Endometrial microvascular endothelial cells (primary cell): ENCODE measurements around the gene PRKAR2B. TPM values are rescaled to one million over a fixed set of nuclear protein-coding genes. Genes with fewer than 3 reads are reported as not detected.

Experiments used
- in situ Hi-C: cut with HindIII; loops from 2 replicates; pipeline ENCODE4 v1.10.0; 2017; ENCODE audit warnings: low sequenced_read_pairs, low pct_unique_long_range_greater_than_20kb; ENCODE audit errors: inconsistent ontology term
- total RNA-seq: library from RNA; depleted of rRNA; stranded (reverse); fragments of >200 nt; gene quantifications from one replicate; pipeline ENCODE4 v1.2.3, GENCODE V29; 2015; ENCODE audit errors: inconsistent ontology term

PRKAR2B gene
- total RNA-seq, 1 donor from 2014 or later: 100 TPM

GRCh38 chr7:107166736-107167426 is 122.4 kb downstream of the PRKAR2B start:
- in situ Hi-C loops: loop anchor here (25.0 kb wide), 1 partner anchor 380 kb away; no protein-coding TSS in a partner anchor

GRCh38 chr7:107167483-107168232 is 123.2 kb downstream of the PRKAR2B start:
- in situ Hi-C loops: loop anchor here (25.0 kb wide), 1 partner anchor 380 kb away; no protein-coding TSS in a partner anchor

- in situ Hi-C loops: loop anchor here (25.0 kb wide), 1 partner anchor 381 kb away; no protein-coding TSS in a partner anchor
Observed at GRCh38 chr7:107168233-107169119, 124.0 kb downstream of the PRKAR2B start, which contains the start of gene HBP1. HBP1 (plus strand) TSS chr7:107169003; CDS start chr7:107179894, 10,891 bp downstream.

- in situ Hi-C loops: loop anchor here (25.0 kb wide), 1 partner anchor 382 kb away; no protein-coding TSS in a partner anchor
Observed at GRCh38 chr7:107169120-107170050, 124.9 kb downstream of the PRKAR2B start.

GRCh38 chr7:107170051-107170915 is 125.8 kb downstream of the PRKAR2B start:
- in situ Hi-C loops: loop anchor here (25.0 kb wide), 1 partner anchor 383 kb away; no protein-coding TSS in a partner anchor

- in situ Hi-C loops: loop anchor here (25.0 kb wide), 1 partner anchor 384 kb away; no protein-coding TSS in a partner anchor
Observed at GRCh38 chr7:107171496-107171895, 127.0 kb downstream of the PRKAR2B start.

- in situ Hi-C loops: loop anchor here (25.0 kb wide), 1 partner anchor 385 kb away; no protein-coding TSS in a partner anchor
Observed at GRCh38 chr7:107172276-107173032, 127.9 kb downstream of the PRKAR2B start.

- in situ Hi-C loops: loop anchor here (25.0 kb wide), 1 partner anchor 386 kb away; no protein-coding TSS in a partner anchor
Observed at GRCh38 chr7:107173191-107173590, 128.7 kb downstream of the PRKAR2B start.

- in situ Hi-C loops: loop anchor here (25.0 kb wide), 1 partner anchor 387 kb away; no protein-coding TSS in a partner anchor
Observed at GRCh38 chr7:107173691-107174406, 129.3 kb downstream of the PRKAR2B start.

- in situ Hi-C loops: loop anchor here (25.0 kb wide), 1 partner anchor 408 kb away; the partner anchor contains the start of gene BCAP29
Observed at GRCh38 chr7:107179326-107180164, 135.0 kb downstream of the PRKAR2B start.

- in situ Hi-C loops: loop anchor here (25.0 kb wide), 1 partner anchor 407 kb away; the partner anchor contains the start of gene BCAP29
Observed at GRCh38 chr7:107180378-107180777, 135.9 kb downstream of the PRKAR2B start.

- in situ Hi-C loops: loop anchor here (25.0 kb wide), 1 partner anchor 406 kb away; the partner anchor contains the start of gene BCAP29
Observed at GRCh38 chr7:107181172-107181571, 136.7 kb downstream of the PRKAR2B start.

- in situ Hi-C loops: loop anchor here (25.0 kb wide), 1 partner anchor 402 kb away; the partner anchor contains the start of gene BCAP29
Observed at GRCh38 chr7:107185716-107186115, 141.2 kb downstream of the PRKAR2B start.

- in situ Hi-C loops: loop anchor here (25.0 kb wide), 1 partner anchor 401 kb away; the partner anchor contains the start of gene BCAP29
Observed at GRCh38 chr7:107186240-107186639, 141.7 kb downstream of the PRKAR2B start.
